GM03348 (cell line): ENCODE results near the gene CCDC188.

Experiments used
- DNase-seq: peaks from one replicate; pipeline ENCODE4 v3.0.0; 2012; ENCODE audit warnings: low spot score

Gene CCDC188

GRCh38 chr22:20150381-20151275, at the start of gene CCDC188:
TSS of gene CCDC188 (minus strand) at chr22:20151055. CDS start at chr22:20150986, 69 bp downstream.
- DNase-seq = no peak

GRCh38 chr22:20199906-20200305, 49.1 kb upstream of the CCDC188 start:
- DNase-seq = no peak

DNA sequence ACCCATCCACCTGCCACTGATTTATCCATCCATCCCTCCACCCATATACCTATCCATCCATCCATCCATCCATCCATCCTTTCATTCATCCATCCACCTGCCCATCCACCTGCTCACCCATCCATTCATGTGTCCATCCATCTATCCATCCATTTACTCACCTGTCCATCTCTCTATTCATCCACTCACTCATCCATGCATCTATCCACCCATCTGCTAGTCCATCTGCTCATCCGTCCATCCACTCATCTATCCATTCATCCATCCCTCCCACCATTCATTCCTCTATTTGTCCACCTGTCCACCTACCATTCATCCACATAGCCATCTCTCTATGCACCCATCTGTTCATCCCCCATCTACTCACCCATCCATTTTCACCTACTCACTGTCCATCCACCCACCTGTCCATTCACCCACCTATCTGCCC, 48.6 kb upstream of the CCDC188 start:
- DNase-seq = no peak

- no peak for DNase-seq
Observed at GRCh38 chr22:20198557-20199319, 47.9 kb upstream of the CCDC188 start.

GRCh38 chr22:20197407-20198030, 46.7 kb upstream of the CCDC188 start:
- DNase-seq = no peak

DNA sequence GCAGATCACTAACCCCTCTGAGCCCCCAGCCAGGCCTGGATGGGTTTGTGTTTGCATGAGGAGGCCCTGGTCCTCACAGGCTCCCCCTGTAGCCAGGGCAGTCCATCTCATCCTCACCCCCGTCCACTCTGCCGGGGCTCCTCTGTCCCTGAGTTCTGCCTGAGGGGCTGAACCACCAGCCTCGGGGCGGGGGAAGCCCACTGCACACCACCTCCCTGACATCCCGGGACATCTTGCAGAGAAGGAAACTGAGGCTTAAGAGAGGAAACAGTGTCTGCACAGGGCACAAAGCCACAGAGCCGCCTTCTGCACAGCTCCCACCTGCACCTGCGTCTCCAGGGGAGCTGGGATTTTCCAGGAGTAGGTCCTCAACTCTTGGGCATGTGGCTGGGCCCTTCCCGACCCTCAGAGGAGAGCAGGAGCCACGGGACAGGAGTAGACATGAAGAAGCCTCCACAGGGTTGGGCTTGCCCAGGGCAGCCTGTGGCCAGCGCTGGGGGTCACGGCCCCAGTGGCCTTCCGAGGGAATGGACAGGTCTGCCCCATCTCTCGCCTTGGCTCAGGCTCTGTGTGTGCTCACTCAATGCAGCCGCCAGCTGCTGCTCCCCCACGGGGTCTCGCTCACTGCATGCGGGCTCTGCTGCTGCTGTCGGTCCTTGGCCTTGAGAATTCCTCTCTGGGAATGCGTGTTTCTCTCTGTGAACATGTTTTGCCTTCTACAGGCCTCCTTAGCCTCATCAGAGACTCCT, 45.4 kb upstream of the CCDC188 start:
- no peak for DNase-seq

DNA sequence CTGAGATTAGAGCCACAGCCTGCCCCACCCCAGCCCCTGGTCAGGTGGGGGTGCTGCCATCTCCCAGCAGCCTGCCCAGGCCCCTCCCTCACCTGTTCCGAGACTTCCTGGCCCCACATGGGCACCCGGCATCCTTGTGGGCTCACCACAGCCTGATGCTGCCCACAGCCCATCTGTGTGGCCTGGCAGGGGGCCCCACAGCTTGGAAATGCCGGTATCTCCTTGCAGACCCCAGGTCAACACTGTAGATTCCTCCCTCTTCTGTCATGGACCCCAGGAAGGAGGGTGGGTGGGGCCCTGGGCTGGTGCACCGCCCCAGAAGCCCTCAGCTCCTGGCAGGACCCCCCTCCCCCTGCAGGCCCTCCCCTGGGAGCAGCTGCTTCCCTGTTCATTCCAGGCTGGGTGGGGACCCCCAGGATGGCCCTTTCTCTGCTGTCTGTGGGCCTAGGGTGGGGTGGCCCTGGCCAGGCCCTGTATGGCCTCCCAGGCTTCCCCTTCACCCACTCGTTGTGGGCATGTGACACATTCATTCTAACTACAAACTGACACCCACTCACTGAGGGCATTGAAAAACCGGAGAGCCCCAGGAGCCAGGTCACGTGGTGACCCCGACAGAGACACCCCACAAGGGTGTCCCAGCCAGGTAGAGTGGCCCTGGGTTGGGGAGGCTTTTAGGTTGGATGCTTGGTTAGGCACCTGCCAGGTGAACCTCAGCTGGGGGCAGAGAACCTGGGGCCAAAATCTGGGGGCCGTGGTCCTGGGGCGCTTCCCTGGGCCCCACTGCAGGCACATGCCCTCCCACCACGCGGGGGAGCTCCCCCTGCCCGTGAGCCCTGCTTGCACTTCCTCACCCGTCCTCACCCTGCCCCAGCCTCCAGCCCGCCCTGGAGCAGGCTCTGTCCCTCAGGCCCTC, 44.1 kb upstream of the CCDC188 start:
- no peak for DNase-seq

DNA sequence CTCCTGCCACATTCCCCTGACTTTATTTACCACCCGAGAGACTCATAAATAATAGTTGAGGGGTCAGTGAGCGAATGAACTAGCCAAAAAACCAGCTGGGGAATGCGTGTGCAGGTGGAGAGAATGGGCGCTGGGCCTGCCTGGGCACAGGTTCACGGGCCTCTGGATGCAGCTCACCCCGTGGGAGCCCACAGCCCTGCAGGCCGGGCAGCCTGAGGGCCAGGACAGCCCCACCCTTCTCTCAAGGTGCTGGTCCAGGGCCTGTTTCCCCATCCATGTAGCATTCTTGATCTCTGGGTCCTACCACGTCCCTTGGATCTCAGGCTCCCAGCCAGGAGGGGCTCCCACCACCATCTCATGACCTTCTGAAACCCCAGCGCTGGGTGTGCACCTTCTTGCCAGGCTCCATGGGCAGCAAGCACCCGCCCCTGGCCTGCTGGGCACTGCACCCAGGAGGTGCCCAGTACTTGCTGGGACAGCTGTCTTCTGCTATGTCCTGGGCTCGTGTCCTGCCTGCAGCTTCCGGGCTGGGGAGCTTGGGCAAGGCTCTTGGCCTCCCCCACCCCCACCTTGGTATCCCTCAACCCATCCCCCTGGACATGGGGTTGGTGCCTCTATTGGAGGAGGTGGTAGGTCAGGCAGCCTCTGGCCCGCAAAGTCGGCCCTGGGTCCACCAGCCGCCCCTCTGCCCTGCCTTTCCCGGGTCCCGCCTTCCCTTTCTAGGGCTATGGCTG, 43.1 kb upstream of the CCDC188 start:
- DNase-seq = no peak

GRCh38 chr22:20192972-20193760, 42.3 kb upstream of the CCDC188 start:
- DNase-seq = no peak

DNA sequence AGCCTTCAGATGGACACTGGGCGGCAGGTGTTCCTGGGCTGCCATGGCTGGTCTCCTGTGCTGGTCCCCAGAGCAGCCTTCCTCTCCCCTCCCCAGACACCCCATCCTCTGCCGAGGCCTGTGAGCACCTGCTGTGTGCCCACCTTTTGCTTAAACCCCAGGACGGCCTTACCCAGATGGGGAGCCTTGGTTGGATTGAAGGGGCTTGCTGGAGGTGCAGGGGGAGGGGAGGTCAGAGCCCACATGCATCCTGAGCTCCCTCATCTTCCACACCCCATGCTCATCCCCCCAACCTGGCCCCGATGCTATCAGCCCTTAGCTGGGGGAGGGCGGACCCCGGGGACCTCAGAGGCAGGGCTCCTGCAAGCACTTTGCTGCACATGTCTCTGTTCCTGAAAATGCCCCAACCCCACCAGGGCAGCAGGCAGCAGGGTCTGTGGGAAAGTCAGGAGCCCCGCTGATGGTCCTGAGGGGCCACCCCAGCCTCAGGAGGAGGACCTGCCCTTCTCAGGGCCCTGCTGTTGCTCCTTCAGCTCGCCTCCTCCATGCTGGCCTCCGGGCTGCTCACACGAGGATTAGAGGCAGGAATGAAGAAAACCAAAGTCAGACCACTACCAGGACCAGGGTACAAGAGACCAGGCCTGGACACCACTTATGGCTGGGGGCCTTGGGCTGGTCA, 41.6 kb upstream of the CCDC188 start:
- no peak for DNase-seq

DNA sequence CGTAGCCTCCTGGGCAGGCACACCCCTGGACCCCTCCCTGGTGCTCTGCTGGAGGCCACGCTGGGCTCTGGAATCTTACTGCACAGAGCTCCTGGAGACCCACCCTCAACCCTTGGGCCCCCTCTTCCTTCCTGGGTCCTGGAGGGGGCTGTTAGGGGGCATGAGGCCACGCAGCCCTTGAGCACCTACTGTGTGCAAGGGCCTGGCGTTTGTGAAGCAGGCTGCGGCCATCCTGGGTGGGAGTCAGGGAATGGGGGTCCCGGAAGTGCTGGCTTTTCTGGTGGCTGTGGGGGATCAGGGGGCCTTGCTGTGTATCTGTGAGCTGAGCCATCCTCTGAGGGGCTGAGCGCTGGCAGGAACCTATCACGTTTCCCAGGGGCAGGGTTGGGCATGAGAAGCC, 40.9 kb upstream of the CCDC188 start:
- DNase-seq = no peak

- no peak for DNase-seq
Observed at GRCh38 chr22:20191000-20191515, 40.2 kb upstream of the CCDC188 start.

DNA sequence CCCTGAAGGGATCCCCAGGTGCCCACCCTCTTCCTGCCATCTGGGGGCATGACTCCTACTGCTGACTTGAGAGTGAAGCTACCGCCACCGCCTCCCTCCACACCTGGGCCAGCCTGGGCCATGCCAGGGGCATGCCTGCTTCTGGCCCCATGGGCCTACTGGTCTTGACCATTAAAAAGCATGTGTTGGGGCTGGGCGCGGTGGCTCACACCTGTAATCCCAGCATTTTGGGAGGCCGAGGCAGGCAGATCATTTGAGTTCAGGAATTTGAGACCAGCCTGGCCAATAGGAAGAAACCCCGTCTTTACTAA, 37.7 kb upstream of the CCDC188 start:
- DNase-seq = no peak

- no peak for DNase-seq
Observed at GRCh38 chr22:20187777-20188566, 37.1 kb upstream of the CCDC188 start.

DNA sequence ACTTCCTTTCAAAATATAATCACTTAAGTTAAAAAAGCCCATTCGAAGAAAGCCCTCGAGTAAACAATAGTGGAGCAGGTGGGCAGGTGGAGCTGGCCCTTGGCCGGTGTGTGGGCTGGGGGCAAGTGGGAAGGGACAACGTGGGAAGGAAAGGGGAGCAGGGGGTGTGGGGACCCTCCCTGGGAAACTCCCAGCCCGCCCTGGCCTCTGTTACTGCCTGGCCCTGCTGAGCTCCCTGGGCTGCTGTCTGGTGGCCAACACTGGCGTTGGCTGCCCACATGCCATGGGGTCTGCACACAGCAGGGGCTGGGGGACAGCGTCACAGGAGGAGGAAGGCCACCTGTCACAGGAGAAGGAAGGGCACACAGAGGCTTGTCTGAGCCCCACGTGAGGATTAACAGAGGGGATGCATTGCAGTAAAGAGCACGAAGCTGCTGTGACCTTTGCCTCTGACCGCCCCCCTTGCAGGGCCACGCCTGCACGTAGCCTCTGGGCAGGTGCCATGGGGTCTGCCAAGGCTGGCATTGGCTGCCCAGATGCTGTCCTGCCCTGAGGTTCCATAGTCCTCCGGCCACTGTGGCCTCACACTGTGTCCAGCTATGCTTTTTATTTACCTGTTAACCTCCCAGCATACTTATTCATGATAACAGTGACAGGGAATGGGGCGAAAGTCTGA, 36.2 kb upstream of the CCDC188 start:
- no peak for DNase-seq

DNA sequence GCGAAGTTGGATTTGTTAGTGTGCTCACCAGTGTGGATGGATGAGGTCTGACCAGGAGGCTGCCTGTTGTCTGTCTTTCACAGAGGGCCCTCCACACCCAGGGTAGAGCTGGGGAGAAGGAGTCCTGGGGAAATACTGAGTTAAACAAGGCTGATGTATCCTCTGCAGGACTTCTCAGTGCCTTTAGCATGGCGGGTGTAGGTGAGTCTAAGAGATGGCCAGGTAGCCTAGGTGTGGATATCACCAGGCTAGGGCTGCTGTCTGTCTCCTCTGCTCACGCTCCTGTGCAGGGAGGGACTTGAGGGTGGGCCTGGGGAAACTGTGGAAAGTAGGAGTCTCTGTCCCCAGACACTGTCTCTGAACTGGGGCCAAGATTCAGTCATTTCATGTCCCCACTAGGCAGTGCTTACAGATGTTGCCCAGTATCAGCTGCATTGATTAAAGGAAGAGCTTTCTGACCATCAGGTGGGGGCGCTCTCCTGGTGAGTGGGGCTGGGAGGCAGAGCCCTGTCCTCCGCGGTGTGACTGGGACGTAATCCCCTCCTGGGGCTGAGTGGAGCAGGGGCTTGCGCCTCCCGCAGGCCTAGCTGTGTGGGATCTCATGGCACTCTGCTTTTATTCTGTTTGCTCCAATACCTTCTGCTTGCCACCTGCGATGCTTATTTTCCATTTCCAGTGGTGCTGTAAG, 35.5 kb upstream of the CCDC188 start:
- DNase-seq = no peak

DNA sequence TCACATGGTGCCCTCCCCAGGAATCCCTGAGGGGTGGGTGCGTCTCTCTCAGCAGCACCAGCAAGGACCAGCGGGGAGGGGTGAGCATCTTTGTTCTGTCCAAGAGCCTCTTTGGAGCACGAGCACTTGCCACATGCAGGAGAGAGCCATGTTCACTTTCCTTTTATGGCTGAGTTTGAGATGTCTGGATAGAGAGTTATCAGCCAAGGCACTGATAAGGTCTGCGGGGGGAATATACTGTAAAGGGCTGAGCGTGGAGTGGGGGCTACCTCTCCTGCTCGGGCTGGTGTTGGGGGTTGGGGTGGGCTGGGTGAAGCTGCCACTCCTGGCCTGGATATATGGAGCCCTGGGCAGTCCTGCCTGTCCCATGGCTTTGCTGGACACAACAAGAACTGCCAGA, 34.9 kb upstream of the CCDC188 start:
- no peak for DNase-seq
